Vagina (tissue), 2 donors: ENCODE data around the gene ENAH.

Experiments
- POLR2AphosphoS5 ChIP-seq, 2 donors: sonication (generic); formaldehyde crosslinking; IDR thresholded peaks; one replicate each; pipeline ENCODE4 v1.9.0; 2017; ENCODE audit warnings: antibody characterized with exemption in 2 of 2, mild to moderate bottlenecking in 2 of 2, low read depth in 1 of 2; ENCODE audit not compliant: insufficient read depth in 1 of 2
- TF ChIP-seq, protein P1 (sequence below), 3 experiments: fragments of 450-650 bp in 2 of 3; fragments of 200-600 bp in 1 of 3; sonication (generic) in 1 of 3; IDR thresholded peaks; one replicate each; pipeline ENCODE4 v1.5.1; 2017 to 2019; ENCODE audit warnings: antibody characterized with exemption in 3 of 3, mild to moderate bottlenecking in 2 of 3, moderate library complexity in 2 of 3

DNA sequence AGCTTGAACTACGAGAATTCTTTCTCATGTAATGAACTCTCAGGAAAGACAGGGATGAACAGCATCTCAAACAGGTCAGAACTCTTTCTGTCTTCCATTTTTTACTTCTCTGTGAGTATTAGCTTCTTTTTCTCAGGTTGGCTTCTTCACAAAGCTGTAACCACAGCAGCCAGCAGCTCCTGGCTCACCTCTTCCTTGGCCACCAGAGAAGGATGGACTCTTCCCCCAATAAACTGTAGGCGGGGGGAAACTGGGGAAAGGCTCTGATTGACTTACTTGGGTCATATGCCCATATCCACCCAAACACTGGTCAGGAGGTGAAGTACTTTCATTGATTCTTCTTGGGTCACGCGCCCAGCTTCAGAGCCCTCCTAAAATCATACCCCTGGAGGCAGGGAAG lies 14.4 kb upstream of the ENAH start:
- no peak for TF ChIP-seq POLR2AphosphoS5 (IDR thresholded peaks at IDR 0.05; ENCODE audit: insufficient read depth in 1 of 2, low read depth in 1 of 2)
- TF ChIP-seq, protein P1, sequence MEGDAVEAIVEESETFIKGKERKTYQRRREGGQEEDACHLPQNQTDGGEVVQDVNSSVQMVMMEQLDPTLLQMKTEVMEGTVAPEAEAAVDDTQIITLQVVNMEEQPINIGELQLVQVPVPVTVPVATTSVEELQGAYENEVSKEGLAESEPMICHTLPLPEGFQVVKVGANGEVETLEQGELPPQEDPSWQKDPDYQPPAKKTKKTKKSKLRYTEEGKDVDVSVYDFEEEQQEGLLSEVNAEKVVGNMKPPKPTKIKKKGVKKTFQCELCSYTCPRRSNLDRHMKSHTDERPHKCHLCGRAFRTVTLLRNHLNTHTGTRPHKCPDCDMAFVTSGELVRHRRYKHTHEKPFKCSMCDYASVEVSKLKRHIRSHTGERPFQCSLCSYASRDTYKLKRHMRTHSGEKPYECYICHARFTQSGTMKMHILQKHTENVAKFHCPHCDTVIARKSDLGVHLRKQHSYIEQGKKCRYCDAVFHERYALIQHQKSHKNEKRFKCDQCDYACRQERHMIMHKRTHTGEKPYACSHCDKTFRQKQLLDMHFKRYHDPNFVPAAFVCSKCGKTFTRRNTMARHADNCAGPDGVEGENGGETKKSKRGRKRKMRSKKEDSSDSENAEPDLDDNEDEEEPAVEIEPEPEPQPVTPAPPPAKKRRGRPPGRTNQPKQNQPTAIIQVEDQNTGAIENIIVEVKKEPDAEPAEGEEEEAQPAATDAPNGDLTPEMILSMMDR (IDR thresholded peaks at IDR 0.05) = no peak
